ACC112 (cell line): ENCODE measurements around the gene RNF182.
"Not testable (repeated sequence)": the region's sequence is repeated elsewhere in the genome, so short reads cannot be mapped to it uniquely, and the experiment has no call there.

ENCODE experiments used
- H2AFZ ChIP-seq: fragments of 200-600 bp; sonication (generic); one replicate; pipeline ENCODE4 v1.6.0; 2017; ENCODE audit warnings: antibody characterized with exemption, low read length; ENCODE audit not compliant: unreplicated experiment
- H3K27ac ChIP-seq: fragments of 200-600 bp; sonication (generic); 2 replicates; pipeline ENCODE4 v1.5.1; 2014; ENCODE audit warnings: low read depth, mild to moderate bottlenecking, antibody characterized with exemption, low read length, moderate library complexity
- H3K27me3 ChIP-seq: fragments of 200-600 bp; sonication (generic); 2 replicates; pipeline ENCODE4 v1.6.1; 2014; ENCODE audit warnings: mild to moderate bottlenecking, antibody characterized with exemption, low read length, moderate library complexity, mixed read lengths; ENCODE audit not compliant: insufficient read depth
- H3K36me3 ChIP-seq: fragments of 200-600 bp; sonication (generic); 2 replicates; pipeline ENCODE4 v1.6.1; 2016; ENCODE audit warnings: mild to moderate bottlenecking, antibody characterized with exemption, low read length, moderate library complexity, mixed read lengths; ENCODE audit not compliant: insufficient read depth
- H3K4me1 ChIP-seq: fragments of 200-600 bp; sonication (generic); one replicate; pipeline ENCODE4 v1.6.1; 2016; ENCODE audit warnings: low read length, mixed read lengths; ENCODE audit not compliant: insufficient read depth, unreplicated experiment, control insufficient read depth
- H3K4me3 ChIP-seq: fragments of 200-600 bp; sonication (generic); 2 replicates; pipeline ENCODE4 v1.5.1; 2014; ENCODE audit warnings: mild to moderate bottlenecking, low read depth, low read length
- H3K79me2 ChIP-seq: fragments of 200-600 bp; sonication (generic); one replicate; pipeline ENCODE4 v1.6.0; 2016; ENCODE audit warnings: low read length; ENCODE audit not compliant: control insufficient read depth, unreplicated experiment, insufficient read depth

RNF182 gene, protein sequence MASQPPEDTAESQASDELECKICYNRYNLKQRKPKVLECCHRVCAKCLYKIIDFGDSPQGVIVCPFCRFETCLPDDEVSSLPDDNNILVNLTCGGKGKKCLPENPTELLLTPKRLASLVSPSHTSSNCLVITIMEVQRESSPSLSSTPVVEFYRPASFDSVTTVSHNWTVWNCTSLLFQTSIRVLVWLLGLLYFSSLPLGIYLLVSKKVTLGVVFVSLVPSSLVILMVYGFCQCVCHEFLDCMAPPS

DNA sequence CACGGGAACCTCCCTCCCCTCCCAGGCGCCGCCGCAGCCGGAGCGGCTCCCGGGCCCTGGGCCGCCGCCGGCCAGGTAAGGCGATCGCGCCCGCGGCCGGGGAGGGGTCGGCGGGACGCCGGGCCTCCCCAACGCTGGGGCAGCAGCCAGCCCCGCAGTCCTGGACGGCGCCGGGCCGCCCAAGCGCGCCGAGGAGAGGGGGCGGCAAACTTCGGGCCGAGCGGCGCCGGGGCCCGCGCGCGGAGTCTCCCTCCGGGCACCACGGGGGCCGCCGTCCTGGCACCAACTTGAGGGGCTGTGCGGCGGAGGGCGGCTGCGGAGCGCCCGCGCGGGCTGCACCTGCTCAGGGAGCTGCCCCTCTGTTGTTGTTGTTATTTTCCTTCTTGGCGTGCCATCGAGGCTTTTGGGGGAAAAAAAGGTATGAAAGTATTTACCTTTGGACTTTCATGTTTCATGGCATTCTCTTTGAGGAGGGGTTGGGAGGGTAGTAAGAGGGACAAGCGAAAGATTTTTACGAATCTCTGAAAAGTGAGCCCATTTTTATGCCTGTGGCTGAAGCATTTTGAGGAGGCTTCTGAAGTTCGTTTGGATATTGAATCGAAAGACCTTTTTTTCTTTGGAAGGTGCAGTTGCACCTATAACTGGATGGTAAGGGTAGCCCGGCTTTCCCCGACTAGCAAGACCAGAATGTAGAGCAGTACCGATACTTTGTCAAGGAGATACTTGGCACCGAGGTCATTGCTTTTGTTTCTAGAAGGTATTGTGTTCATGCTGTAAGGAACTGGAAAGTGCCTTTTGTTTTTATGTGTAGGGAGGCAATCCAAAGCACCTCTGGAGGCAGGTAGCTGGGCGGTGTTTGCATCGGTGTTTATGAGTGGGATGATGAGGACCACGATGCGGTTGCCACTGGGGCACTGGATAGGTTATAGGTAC, at the start of gene RNF182:
TSS of gene RNF182 (plus strand) at position 4 of the 933 bp plus-strand sequence. CDS start 52,168 bp downstream, outside the sequence.
- peak within 1 kb of the TSS; percentile 89 for H3K4me3 ChIP-seq
- H3K36me3 ChIP-seq = no peaks in the 10 kb centered on the region
- peaks cover 10% of the 10 kb centered on the region for H3K4me1 ChIP-seq
- no peaks in the 10 kb centered on the region for H3K27me3 ChIP-seq
- H3K27ac ChIP-seq = peak within 1 kb of the TSS; percentile 70
- peaks cover 10% of the 10 kb centered on the region for H3K79me2 ChIP-seq
- peak within 1 kb of the TSS; percentile 85 for H2AFZ ChIP-seq

DNA sequence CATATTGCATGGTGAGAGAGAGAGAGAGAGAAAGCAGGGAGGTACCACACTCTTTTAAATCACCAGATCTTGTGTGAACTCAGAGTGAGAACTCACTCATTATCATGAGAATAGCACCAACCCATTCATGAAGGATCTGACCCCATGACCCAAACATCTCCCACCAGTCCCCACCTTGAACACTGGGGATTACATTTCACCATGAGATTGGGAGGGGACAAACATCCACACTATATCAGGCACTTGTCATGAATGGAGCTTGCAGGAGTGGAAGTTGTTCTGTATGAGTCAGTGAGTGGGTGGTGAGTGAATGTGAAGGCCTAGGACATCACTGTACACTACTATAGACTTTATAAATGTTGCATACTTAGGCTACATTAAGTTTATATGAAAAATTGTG, 47.7 kb upstream of the RNF182 start:
- H3K36me3 ChIP-seq = no peaks in the 10 kb centered on the region
- no peak overlapping the region for H3K4me3 ChIP-seq
- H3K79me2 ChIP-seq = no peaks in the 10 kb centered on the region
- H3K4me1 ChIP-seq = peaks cover 4% of the 10 kb centered on the region
- H2AFZ ChIP-seq = peak overlapping the region; percentile 70
- no peak overlapping the region for H3K27ac ChIP-seq
- no peaks in the 10 kb centered on the region for H3K27me3 ChIP-seq

DNA sequence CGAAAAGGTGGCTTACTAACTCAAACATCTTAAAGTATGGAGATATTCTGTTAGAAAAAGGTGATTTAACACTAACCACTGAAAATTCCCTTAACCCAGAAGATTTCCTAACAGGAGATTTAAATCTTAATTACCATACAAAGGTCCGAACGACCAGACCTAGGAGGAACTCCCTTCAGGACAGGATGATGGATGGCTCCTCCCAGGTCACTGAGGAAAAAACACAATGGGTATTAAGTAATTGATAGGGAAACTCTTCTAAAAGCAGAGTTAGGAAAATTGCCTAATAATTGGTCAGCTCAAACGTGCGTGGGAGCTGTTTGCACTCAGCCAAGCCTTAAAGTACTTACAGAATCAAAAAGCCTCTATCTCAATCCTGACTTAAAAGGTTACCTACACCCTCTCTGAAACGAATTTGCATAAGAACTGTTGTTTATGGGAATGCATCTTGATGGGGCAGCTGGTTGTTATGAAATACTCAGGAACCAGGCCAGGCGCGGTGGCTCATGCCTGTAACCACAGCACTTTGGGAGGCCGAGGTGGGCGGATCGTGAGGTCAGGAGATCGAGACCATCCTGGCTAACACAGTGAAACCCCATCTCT, 44.6 kb upstream of the RNF182 start:
- not testable (repeated sequence) for H2AFZ ChIP-seq, H3K27me3 ChIP-seq, H3K4me1 ChIP-seq, H3K36me3 ChIP-seq, H3K27ac ChIP-seq, H3K4me3 ChIP-seq, H3K79me2 ChIP-seq

DNA sequence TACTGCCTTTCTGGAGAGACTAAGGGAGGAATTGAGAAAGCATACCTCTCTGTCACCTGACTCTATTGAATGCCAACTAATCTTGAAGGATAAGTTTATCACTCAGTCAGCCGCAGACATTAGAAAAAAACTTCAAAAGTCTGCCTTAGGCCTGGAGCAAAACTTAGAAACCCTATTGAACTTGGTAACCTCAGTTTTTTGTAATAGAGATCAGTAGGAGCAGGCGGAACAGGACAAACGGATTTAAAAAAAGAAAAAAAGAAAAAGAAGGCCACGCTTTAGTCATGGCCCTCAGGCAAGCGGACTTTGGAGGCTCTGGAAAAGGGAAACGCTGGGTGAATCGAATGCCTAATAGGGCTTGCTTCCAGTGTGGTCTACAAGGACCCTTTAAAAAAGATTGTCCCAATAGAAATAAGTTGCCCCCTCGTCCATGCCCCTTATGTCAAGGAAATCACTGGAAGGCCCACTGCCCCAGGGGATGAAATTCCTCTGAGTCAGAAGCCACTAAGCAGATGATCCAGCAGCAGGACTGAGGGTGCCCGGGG, 43.1 kb upstream of the RNF182 start:
- H2AFZ ChIP-seq = no peak overlapping the region
- no peak overlapping the region for H3K4me3 ChIP-seq
- peaks cover 4% of the 10 kb centered on the region for H3K4me1 ChIP-seq
- H3K27me3 ChIP-seq = no peaks in the 10 kb centered on the region
- H3K79me2 ChIP-seq = no peaks in the 10 kb centered on the region
- no peaks in the 10 kb centered on the region for H3K36me3 ChIP-seq
- H3K27ac ChIP-seq = no peak overlapping the region

DNA sequence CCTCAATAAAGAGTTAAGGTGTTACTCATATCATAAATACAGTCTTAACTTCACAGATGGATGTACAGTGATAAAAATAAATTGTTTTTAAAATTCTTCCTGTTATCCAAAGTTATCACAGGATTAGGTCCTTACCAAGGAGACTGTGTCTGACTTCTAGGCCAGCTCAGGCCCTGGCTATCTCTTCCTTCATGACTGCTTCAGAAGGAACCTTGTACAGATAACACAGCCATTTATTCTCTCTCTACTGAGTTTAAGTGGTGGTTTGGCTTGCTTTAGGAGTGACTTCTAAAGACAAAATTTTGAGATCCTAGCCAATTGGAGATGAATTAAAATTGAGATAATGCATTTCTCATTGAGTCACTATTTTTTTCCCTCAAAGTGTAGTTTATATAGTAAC, 40.8 kb upstream of the RNF182 start:
- no peaks in the 10 kb centered on the region for H3K79me2 ChIP-seq

DNA sequence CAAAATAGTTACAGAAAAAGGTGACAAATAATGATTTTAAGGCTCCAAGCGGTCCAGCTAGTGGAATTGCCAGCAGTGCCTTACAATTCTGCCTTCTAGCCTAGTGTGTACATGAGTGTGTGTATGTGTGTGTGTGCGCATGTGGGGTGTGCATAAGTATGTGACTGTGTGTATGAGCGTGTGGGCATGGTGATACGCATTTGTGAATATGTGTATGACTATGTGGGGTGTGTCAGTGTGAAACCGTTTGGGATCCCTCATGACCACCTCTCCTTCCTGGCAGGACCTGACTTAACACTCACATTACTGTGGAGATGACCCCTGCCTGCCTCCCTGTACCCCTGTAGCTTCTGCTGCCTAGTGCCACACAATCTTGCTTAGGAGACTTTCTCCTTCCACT, 40.4 kb upstream of the RNF182 start:
- H3K4me3 ChIP-seq = no peak overlapping the region
- H3K27ac ChIP-seq = no peak overlapping the region
- no peaks in the 10 kb centered on the region for H3K27me3 ChIP-seq
- no peaks in the 10 kb centered on the region for H3K79me2 ChIP-seq
- H2AFZ ChIP-seq = no peak overlapping the region
- no peaks in the 10 kb centered on the region for H3K4me1 ChIP-seq
- H3K36me3 ChIP-seq = no peaks in the 10 kb centered on the region

More for the DNA sequence above, 40.8 kb upstream of the RNF182 start:
- H3K4me3 ChIP-seq = no peak overlapping the region
- no peaks in the 10 kb centered on the region for H3K4me1 ChIP-seq
- no peak overlapping the region for H3K27ac ChIP-seq
- H3K27me3 ChIP-seq = no peaks in the 10 kb centered on the region
- H2AFZ ChIP-seq = no peak overlapping the region
- no peaks in the 10 kb centered on the region for H3K36me3 ChIP-seq

DNA sequence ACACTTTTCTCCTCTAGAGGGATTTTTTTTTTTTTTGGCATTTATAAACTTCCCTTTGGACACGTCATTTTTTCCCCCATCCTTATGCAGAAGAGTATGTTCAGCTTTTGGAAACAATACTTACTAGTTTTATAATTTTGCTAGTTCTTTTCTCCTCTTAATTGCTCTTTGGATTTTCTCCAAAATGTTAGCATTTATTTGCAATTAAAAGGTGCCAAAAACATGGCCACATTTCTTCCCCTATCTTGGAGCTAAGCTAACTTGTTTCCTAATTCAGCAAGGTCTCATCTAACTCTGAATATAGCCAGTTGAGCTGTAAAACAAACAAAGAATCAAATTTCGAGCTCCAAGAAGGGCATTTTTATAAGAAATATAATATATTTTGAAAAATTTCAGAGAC, 39.2 kb upstream of the RNF182 start:
- no peak overlapping the region for H2AFZ ChIP-seq
- H3K36me3 ChIP-seq = no peaks in the 10 kb centered on the region
- no peak overlapping the region for H3K27ac ChIP-seq
- no peak overlapping the region for H3K4me3 ChIP-seq
- no peaks in the 10 kb centered on the region for H3K79me2 ChIP-seq
- no peaks in the 10 kb centered on the region for H3K4me1 ChIP-seq
- no peaks in the 10 kb centered on the region for H3K27me3 ChIP-seq

DNA sequence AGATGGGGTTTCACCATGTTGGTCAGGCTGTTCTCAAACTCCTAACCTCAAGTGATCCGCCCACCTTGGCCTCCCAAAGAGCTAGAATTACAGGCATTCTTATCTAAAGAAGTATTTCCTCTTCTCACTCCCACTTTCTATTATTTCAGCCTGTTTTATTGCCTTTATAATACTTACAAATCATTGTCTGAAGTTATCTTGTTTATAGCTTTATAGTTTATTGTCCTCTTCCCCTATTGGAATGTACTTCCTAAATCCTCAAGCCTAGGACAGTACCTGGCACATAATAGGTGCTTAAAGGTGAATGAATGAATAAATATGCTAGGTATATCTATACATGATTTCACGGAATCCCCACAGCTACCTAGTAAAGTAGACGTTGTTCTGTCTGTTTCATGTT, 37.8 kb upstream of the RNF182 start:
- Histone ChIP-seq H3K27me3 (no peaks in the 10 kb centered on the region), H3K36me3 (no peaks in the 10 kb centered on the region), H3K4me3 (no peak overlapping the region), H3K27ac (no peak overlapping the region), H2AFZ (no peak overlapping the region), H3K4me1 (no peaks in the 10 kb centered on the region), H3K79me2 (no peaks in the 10 kb centered on the region)

DNA sequence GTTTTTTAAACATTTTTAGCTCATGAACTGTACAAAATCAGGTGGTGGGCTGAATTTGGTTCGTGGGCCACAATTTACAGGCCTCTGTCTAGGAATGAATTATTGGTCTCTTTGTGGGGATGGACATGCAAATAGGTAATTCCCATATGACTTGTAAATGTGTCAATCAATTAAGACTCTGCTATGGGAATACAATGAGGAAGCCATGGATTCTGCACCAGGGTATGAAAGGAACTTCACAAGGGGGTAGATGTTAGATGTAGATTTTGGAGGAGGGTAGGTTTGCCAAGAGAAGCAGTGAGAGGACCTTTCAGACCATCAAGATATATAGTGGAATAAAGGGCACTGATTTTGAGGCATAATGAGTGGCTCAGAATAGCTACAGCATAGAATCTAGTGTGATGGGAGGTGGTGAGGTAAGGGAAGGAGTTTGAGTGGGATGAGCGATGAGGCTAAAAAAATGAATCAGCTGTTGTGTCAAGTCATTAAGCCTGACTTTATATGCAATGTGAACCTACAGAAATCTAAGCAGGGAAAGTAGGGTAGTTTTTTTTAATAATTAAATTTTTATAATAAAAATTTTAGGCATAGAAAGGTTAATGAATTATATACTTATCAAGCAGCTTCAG, 32.6 kb upstream of the RNF182 start:
- Histone ChIP-seq H3K27ac (no peak overlapping the region), H3K4me3 (no peak overlapping the region), H3K36me3 (no peaks in the 10 kb centered on the region), H3K79me2 (no peaks in the 10 kb centered on the region), H2AFZ (no peak overlapping the region), H3K4me1 (no peaks in the 10 kb centered on the region), H3K27me3 (peaks cover 12% of the 10 kb centered on the region)

DNA sequence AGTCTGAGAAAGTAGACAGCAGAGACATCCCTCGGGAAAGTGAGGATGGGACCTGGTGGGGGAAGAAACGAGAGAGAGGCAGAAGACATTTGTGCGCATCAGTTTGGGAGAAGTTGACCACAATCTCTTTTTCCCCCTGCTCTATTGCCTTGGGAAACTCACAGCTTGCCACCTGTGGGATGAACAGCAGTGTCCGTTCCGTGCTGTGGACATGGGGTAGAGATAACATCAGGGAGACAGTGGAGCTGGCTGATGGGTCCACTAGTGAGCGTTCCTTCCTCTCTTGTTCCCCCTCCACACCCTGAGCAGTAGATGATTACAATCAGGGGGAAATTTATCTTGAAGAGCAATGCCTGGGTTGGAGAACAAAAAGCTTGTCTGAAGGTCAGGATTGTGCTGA, 21.8 kb upstream of the RNF182 start:
- Histone ChIP-seq H3K4me1 (no peaks in the 10 kb centered on the region), H3K4me3 (no peak overlapping the region), H3K27me3 (peaks cover 34% of the 10 kb centered on the region), H2AFZ (no peak overlapping the region), H3K36me3 (no peaks in the 10 kb centered on the region), H3K27ac (no peak overlapping the region), H3K79me2 (no peaks in the 10 kb centered on the region)
